Gastroesophageal sphincter (tissue), 4 donors: ENCODE measurements around the gene SYNGAP1. TPM values are rescaled to one million over a fixed set of nuclear protein-coding genes. Genes with fewer than 3 reads are reported as not detected.

Source experiments
- ATAC-seq: fragments of 150-250 bp; one replicate; pipeline ENCODE4 v1.9.1; 2016; ENCODE audit warnings: mild to moderate bottlenecking, moderate library complexity
- H3K27ac ChIP-seq, 4 donors: fragments of 200-600 bp; sonication (generic) in 3 of 4; 1 replicate in 3 of 4; 2 replicates in 1 of 4; pipeline ENCODE4 v1.5.1; 2016 to 2019
- H3K27me3 ChIP-seq: fragments of 200-600 bp; sonication (generic); one replicate; pipeline ENCODE4 v1.5.1; 2019
- H3K36me3 ChIP-seq, 2 donors: fragments of 200-600 bp; sonication (generic); one replicate each; pipeline ENCODE4 v1.5.1; 2019; ENCODE audit warnings: control low read depth in 1 of 2
- H3K4me1 ChIP-seq, 3 donors: fragments of 200-600 bp; sonication (generic); 1 replicate in 2 of 3; 2 replicates in 1 of 3; pipeline ENCODE4 v1.5.1; 2016 to 2019; ENCODE audit warnings: control low read depth in 2 of 3
- H3K4me3 ChIP-seq, 2 donors: fragments of 200-600 bp; sonication (generic); one replicate each; pipeline ENCODE4 v1.5.1; 2019; ENCODE audit warnings: mild to moderate bottlenecking in 1 of 2, moderate library complexity in 1 of 2
- H3K9me3 ChIP-seq, 3 donors: fragments of 200-600 bp; sonication (generic); one replicate each; pipeline ENCODE4 v1.5.1; 2017 to 2019; ENCODE audit warnings: control low read depth in 2 of 3
- CTCF ChIP-seq, 4 experiments: fragments of 200-600 bp in 2 of 4; fragments of 450-650 bp in 2 of 4; sonication (generic) in 1 of 4; IDR thresholded peaks; one replicate each; pipeline ENCODE4 v1.5.1; 2017 to 2019; ENCODE audit warnings: antibody characterized with exemption in 4 of 4, mild to moderate bottlenecking in 2 of 4, moderate library complexity in 2 of 4
- EP300 ChIP-seq: sonication (generic); formaldehyde crosslinking; IDR thresholded peaks from one replicate; pipeline ENCODE4 v1.6.1; 2017; ENCODE audit warnings: antibody characterized with exemption, mild to moderate bottlenecking
- POLR2A ChIP-seq, 2 donors: fragments of 450-650 bp; IDR thresholded peaks; one replicate each; pipeline ENCODE4 v1.6.1; 2017; ENCODE audit warnings: antibody characterized with exemption in 2 of 2, mild to moderate bottlenecking in 2 of 2, moderate library complexity in 1 of 2
- POLR2AphosphoS5 ChIP-seq: sonication (generic); formaldehyde crosslinking; IDR thresholded peaks from one replicate; pipeline ENCODE4 v1.6.1; 2017; ENCODE audit warnings: antibody characterized with exemption
- WGBS, 2 donors: methylation state at CpG; one replicate each; pipeline ENCODE4 v1.1.5; 2018; ENCODE audit warnings: low coverage in 1 of 2; 5-methylcytosine and 5-hydroxymethylcytosine counted together
- small RNA-seq, 4 donors: library from RNA; depleted of rRNA; stranded (forward); fragments of <200 nt; gene quantifications; one replicate each; pipeline ENCODE3, GENCODE V24; 2016
- total RNA-seq, 4 donors: library from RNA; depleted of rRNA; stranded (reverse); fragments of >200 nt; gene quantifications; one replicate each; pipeline ENCODE4 v1.1.0, GENCODE V29; 2016

Gene SYNGAP1
- total RNA-seq, 4 donors from 2014 or later, result 9.1 to 15.9 (median 12.7) TPM

GRCh38 chr6:33502486-33502885, 82.6 kb downstream of the SYNGAP1 start:
- no peaks in the 10 kb centered on the region for H3K36me3 ChIP-seq
- ATAC-seq, result no peak
- no peaks in the 10 kb centered on the region for H3K4me1 ChIP-seq
- peaks cover 31% of the 10 kb centered on the region for H3K27me3 ChIP-seq
- TF ChIP-seq POLR2AphosphoS5 (no peak), POLR2A (IDR thresholded peaks at IDR 0.05) (no peak), CTCF (IDR thresholded peaks at IDR 0.05) (no peak), EP300 (no peak)
- H3K4me3 ChIP-seq, result no peak overlapping the region
- peaks cover 0 to 10% (median 0%) of the 10 kb centered on the region in 3 donors for H3K9me3 ChIP-seq
- WGBS, 2 donors, result no CpG with 5 or more reads among the region's 23 CpGs
- no peak overlapping the region for H3K27ac ChIP-seq

GRCh38 chr6:33504486-33504885, 84.6 kb downstream of the SYNGAP1 start:
- Histone ChIP-seq H3K4me3 (no peak overlapping the region), H3K9me3 (peaks cover 0 to 10% (median 0%) of the 10 kb centered on the region in 3 donors), H3K4me1 (peaks cover 0 to 4% (median 0%) of the 10 kb centered on the region in 3 donors), H3K27ac (no peak overlapping the region), H3K27me3 (peaks cover 23% of the 10 kb centered on the region), H3K36me3 (no peaks in the 10 kb centered on the region)
- no peak for ATAC-seq
- TF ChIP-seq EP300 (no peak), POLR2AphosphoS5 (no peak), POLR2A (IDR thresholded peaks at IDR 0.05) (no peak), CTCF (IDR thresholded peaks at IDR 0.05) (no peak)

Small RNA genes within 50 kb of the gene (small RNA-seq; reads per million reads assigned to genes)
- 0 reads per million in 4 donors for gene RPL35AP4
- gene ZBTB9, result 0 reads per million in 4 donors

Other genes starting within 250 kb of the SYNGAP1 start
- 1 to 10 TPM in 1 of 4 donors, under 1 TPM in 3; 0.35 to 1.4 (median 0.45) TPM for gene COL11A2, start 227.6 kb upstream of the SYNGAP1 start, total RNA-seq
- gene RXRB, start 219.4 kb upstream of the SYNGAP1 start, total RNA-seq, result 10 to 100 TPM; 20.0 to 38.8 (median 28.9) TPM
- 10 to 100 TPM; 54.6 to 79.9 (median 66.4) TPM for gene SLC39A7, start 219.2 kb upstream of the SYNGAP1 start, total RNA-seq
- 10 to 100 TPM in 3 of 4 donors, 1 to 10 TPM in 1; 2.2 to 16.1 (median 12.2) TPM for gene HSD17B8, start 215.4 kb upstream of the SYNGAP1 start, total RNA-seq
- 10 to 100 TPM; 12.5 to 23.8 (median 17.7) TPM for gene RING1, start 211.6 kb upstream of the SYNGAP1 start, total RNA-seq
- gene VPS52, start 148.2 kb upstream of the SYNGAP1 start, total RNA-seq, result 10 to 100 TPM; 18.1 to 45.5 (median 31.5) TPM
- gene RPS18, start 148.0 kb upstream of the SYNGAP1 start, total RNA-seq, result 1,000 to 10,000 TPM; 1,175 to 3,464 (median 2,399) TPM
- gene B3GALT4, start 142.9 kb upstream of the SYNGAP1 start, total RNA-seq, result 10 to 100 TPM; 12.2 to 23.8 (median 17.3) TPM
- gene WDR46, start 130.8 kb upstream of the SYNGAP1 start, total RNA-seq, result 10 to 100 TPM; 26.4 to 39.2 (median 35.6) TPM
- gene PFDN6, start 130.5 kb upstream of the SYNGAP1 start, total RNA-seq, result 10 to 100 TPM; 40.6 to 55.5 (median 50.6) TPM
- 10 to 100 TPM; 53.7 to 83.0 (median 60.7) TPM for gene RGL2, start 121.1 kb upstream of the SYNGAP1 start, total RNA-seq
- 100 to 1,000 TPM in 1 of 4 donors, 10 to 100 TPM in 3; 62.9 to 136 (median 69.2) TPM for gene TAPBP, start 106.0 kb upstream of the SYNGAP1 start, total RNA-seq
- 10 to 100 TPM; 19.3 to 20.9 (median 20.1) TPM for gene ZBTB22, start 102.3 kb upstream of the SYNGAP1 start, total RNA-seq
- gene DAXX, start 97.1 kb upstream of the SYNGAP1 start, total RNA-seq, result 10 to 100 TPM; 29.7 to 49.0 (median 48.1) TPM
- gene KIFC1, start 28.2 kb upstream of the SYNGAP1 start, total RNA-seq, result under 1 TPM in 2 of 4 donors, not detected in 2; 0.67 to 0.79 TPM
- gene PHF1, start 9.1 kb upstream of the SYNGAP1 start, total RNA-seq, result 10 to 100 TPM; 73.0 to 91.0 (median 86.1) TPM
- gene CUTA, start 2.0 kb upstream of the SYNGAP1 start, total RNA-seq, result 100 to 1,000 TPM in 3 of 4 donors, 10 to 100 TPM in 1; 90.2 to 144 (median 124) TPM
- gene ZBTB9, start 34.5 kb downstream of the SYNGAP1 start, total RNA-seq, result 1 to 10 TPM; 2.2 to 4.0 (median 3.2) TPM
- gene BAK1, start 160.2 kb downstream of the SYNGAP1 start, total RNA-seq, result 10 to 100 TPM in 2 of 4 donors, 1 to 10 TPM in 2; 7.3 to 14.3 (median 11.0) TPM
- 10 to 100 TPM; 11.8 to 25.0 (median 19.6) TPM for gene ITPR3, start 201.3 kb downstream of the SYNGAP1 start, total RNA-seq